Measurements from ENCODE around the gene SPTLC3.

GRCh38 chr20:13037727-13038126 lies 29.0 kb downstream of the SPTLC3 start:
- TF ChIP-seq POLR2A (IDR thresholded peaks at IDR 0.05) (no peak), CTCF (IDR thresholded peaks at IDR 0.05) (no peak)

Measured in Peyer's patch (tissue), 4 donors.